Mononuclear cell (primary cell): Measurements from ENCODE around the gene RPAP2. TPM values are rescaled to one million over a fixed set of nuclear protein-coding genes. Genes with fewer than 3 reads are reported as not detected.
"Not testable (repeated sequence)": the region's sequence is repeated elsewhere in the genome, so short reads cannot be mapped to it uniquely, and the experiment has no call there.

Source experiments
- H3K27me3 ChIP-seq: 2 replicates; pipeline ENCODE4 v1.6.0; 2011; ENCODE audit warnings: low read length, control low read depth; ENCODE audit not compliant: insufficient read depth
- H3K4me1 ChIP-seq: 2 replicates; pipeline ENCODE4 v1.5.1; 2011; ENCODE audit warnings: mild to moderate bottlenecking, low read length, control low read depth; ENCODE audit not compliant: insufficient read depth
- H3K4me3 ChIP-seq: 2 replicates; pipeline ENCODE4 v1.5.1; 2011; ENCODE audit warnings: mild to moderate bottlenecking, low read length, moderate library complexity
- H3K9me3 ChIP-seq: 2 replicates; pipeline ENCODE4 v1.5.1; 2011; ENCODE audit warnings: low read depth, mild to moderate bottlenecking, control low read depth, low read length
- total RNA-seq: library from RNA; depleted of rRNA; stranded (reverse); fragments of >200 nt; gene quantifications from one replicate; pipeline ENCODE4 v1.2.3, GENCODE V29; 2012

RPAP2 gene
- total RNA-seq, 1 donor, result 19.2 TPM

GRCh38 chr1:92393966-92394365 is 95.1 kb downstream of the RPAP2 start:
- not testable (repeated sequence) for H3K4me3 ChIP-seq, H3K4me1 ChIP-seq, H3K9me3 ChIP-seq, H3K27me3 ChIP-seq

- H3K9me3 ChIP-seq, result peaks cover 12% of the 10 kb centered on the region
- no peaks in the 10 kb centered on the region for H3K4me1 ChIP-seq
- no peak overlapping the region for H3K4me3 ChIP-seq
- no peaks in the 10 kb centered on the region for H3K27me3 ChIP-seq
Observed at GRCh38 chr1:92398519-92398918, 99.7 kb downstream of the RPAP2 start.

GRCh38 chr1:92399076-92399475 is 100.2 kb downstream of the RPAP2 start:
- Histone ChIP-seq H3K4me1 (no peaks in the 10 kb centered on the region), H3K27me3 (no peaks in the 10 kb centered on the region), H3K9me3 (peaks cover 12% of the 10 kb centered on the region), H3K4me3 (no peak overlapping the region)

- no peaks in the 10 kb centered on the region for H3K27me3 ChIP-seq
- peaks cover 12% of the 10 kb centered on the region for H3K9me3 ChIP-seq
- H3K4me3 ChIP-seq, result no peak overlapping the region
- H3K4me1 ChIP-seq, result no peaks in the 10 kb centered on the region
Observed at GRCh38 chr1:92404661-92405060, 105.8 kb downstream of the RPAP2 start.

GRCh38 chr1:92408825-92409224 is 110.0 kb downstream of the RPAP2 start:
- Histone ChIP-seq H3K9me3 (no peaks in the 10 kb centered on the region), H3K27me3 (no peaks in the 10 kb centered on the region), H3K4me3 (no peak overlapping the region), H3K4me1 (peaks cover 19% of the 10 kb centered on the region)

GRCh38 chr1:92409946-92410549 is 111.2 kb downstream of the RPAP2 start:
- no peaks in the 10 kb centered on the region for H3K27me3 ChIP-seq
- no peaks in the 10 kb centered on the region for H3K9me3 ChIP-seq
- no peak overlapping the region for H3K4me3 ChIP-seq
- H3K4me1 ChIP-seq, result peaks cover 19% of the 10 kb centered on the region

GRCh38 chr1:92410706-92411105 is 111.8 kb downstream of the RPAP2 start:
- H3K4me3 ChIP-seq, result no peak overlapping the region
- H3K4me1 ChIP-seq, result peaks cover 19% of the 10 kb centered on the region
- no peaks in the 10 kb centered on the region for H3K9me3 ChIP-seq
- H3K27me3 ChIP-seq, result no peaks in the 10 kb centered on the region

- no peak overlapping the region for H3K4me3 ChIP-seq
- peaks cover 19% of the 10 kb centered on the region for H3K4me1 ChIP-seq
- no peaks in the 10 kb centered on the region for H3K9me3 ChIP-seq
- H3K27me3 ChIP-seq, result no peaks in the 10 kb centered on the region
Observed at GRCh38 chr1:92411511-92411910, 112.7 kb downstream of the RPAP2 start.

- Histone ChIP-seq H3K4me1 (no peaks in the 10 kb centered on the region), H3K4me3 (no peak overlapping the region), H3K9me3 (no peaks in the 10 kb centered on the region), H3K27me3 (no peaks in the 10 kb centered on the region)
Observed at GRCh38 chr1:92419642-92420041, 120.8 kb downstream of the RPAP2 start.

GRCh38 chr1:92424381-92424780 is 125.5 kb downstream of the RPAP2 start:
- H3K9me3 ChIP-seq, result no peaks in the 10 kb centered on the region
- H3K27me3 ChIP-seq, result no peaks in the 10 kb centered on the region

GRCh38 chr1:92425617-92426016 is 126.8 kb downstream of the RPAP2 start:
- Histone ChIP-seq H3K4me1 (no peaks in the 10 kb centered on the region), H3K9me3 (no peaks in the 10 kb centered on the region), H3K27me3 (no peaks in the 10 kb centered on the region), H3K4me3 (no peak overlapping the region)

More at GRCh38 chr1:92424381-92424780, 125.5 kb downstream of the RPAP2 start:
- no peaks in the 10 kb centered on the region for H3K4me1 ChIP-seq
- H3K4me3 ChIP-seq, result no peak overlapping the region

GRCh38 chr1:92430030-92430429 is 131.2 kb downstream of the RPAP2 start:
- Histone ChIP-seq H3K4me1 (no peaks in the 10 kb centered on the region), H3K9me3 (no peaks in the 10 kb centered on the region)

GRCh38 chr1:92434572-92434971 is 135.7 kb downstream of the RPAP2 start:
- not testable (repeated sequence) for H3K9me3 ChIP-seq, H3K27me3 ChIP-seq, H3K4me1 ChIP-seq, H3K4me3 ChIP-seq

More at GRCh38 chr1:92430030-92430429, 131.2 kb downstream of the RPAP2 start:
- H3K27me3 ChIP-seq, result no peaks in the 10 kb centered on the region
- no peak overlapping the region for H3K4me3 ChIP-seq

GRCh38 chr1:92439291-92439690 is 140.4 kb downstream of the RPAP2 start:
- Histone ChIP-seq H3K4me3 (no peak overlapping the region), H3K4me1 (no peaks in the 10 kb centered on the region), H3K27me3 (no peaks in the 10 kb centered on the region), H3K9me3 (no peaks in the 10 kb centered on the region)

GRCh38 chr1:92441316-92441696 is 142.4 kb downstream of the RPAP2 start:
- Histone ChIP-seq H3K4me3 (no peak overlapping the region), H3K9me3 (no peaks in the 10 kb centered on the region), H3K27me3 (no peaks in the 10 kb centered on the region)

GRCh38 chr1:92441697-92442342 is 143.0 kb downstream of the RPAP2 start:
- H3K4me1 ChIP-seq, result no peaks in the 10 kb centered on the region
- H3K4me3 ChIP-seq, result no peak overlapping the region
- no peaks in the 10 kb centered on the region for H3K27me3 ChIP-seq
- no peaks in the 10 kb centered on the region for H3K9me3 ChIP-seq

More at GRCh38 chr1:92441316-92441696, 142.4 kb downstream of the RPAP2 start:
- H3K4me1 ChIP-seq, result no peaks in the 10 kb centered on the region
